SH-SY5Y (cell line): ENCODE measurements around the gene HMOX1.

Source experiments
- GATA2 ChIP-seq: IDR thresholded peaks from 2 replicates; pipeline ENCODE4 v1.6.1; 2011; ENCODE audit warnings: mild to moderate bottlenecking, low read depth, low read length
- GATA3 ChIP-seq: IDR thresholded peaks from 2 replicates; pipeline ENCODE4 v1.6.1; 2011; ENCODE audit warnings: low read depth, mild to moderate bottlenecking, low read length, moderate library complexity

DNA sequence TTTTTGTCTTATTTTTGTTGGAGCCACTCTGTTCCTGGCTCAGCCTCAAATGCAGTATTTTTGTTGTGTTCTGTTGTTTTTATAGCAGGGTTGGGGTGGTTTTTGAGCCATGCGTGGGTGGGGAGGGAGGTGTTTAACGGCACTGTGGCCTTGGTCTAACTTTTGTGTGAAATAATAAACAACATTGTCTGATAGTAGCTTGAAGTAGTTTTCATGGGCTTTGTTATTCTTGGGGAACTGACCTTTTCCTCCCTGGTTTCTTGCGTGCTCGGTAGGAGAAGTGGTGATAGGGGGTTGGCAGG is 13.1 kb downstream of the HMOX1 start:
- TF ChIP-seq GATA2 (no peak), GATA3 (no peak)
